Heart right ventricle (tissue), 16 donors: ENCODE results near the gene PAK6. TPM values are rescaled to one million over a fixed set of nuclear protein-coding genes. Genes with fewer than 3 reads are reported as not detected.

Source experiments
- ATAC-seq, 8 donors: fragments of 200-7000 bp; cut with Tn5 transposase; one replicate each; pipeline ENCODE4 v1.9.1; 2020; ENCODE audit warnings: mild to moderate bottlenecking in 8 of 8, moderate library complexity in 8 of 8, moderate number of reproducible peaks in 1 of 8
- DNase-seq, 2 donors: peaks; one replicate each; pipeline ENCODE4 v3.0.0-alpha.2; 2020
- H3K27ac ChIP-seq, 10 donors: fragments of 200-600 bp; sonication (generic) in 2 of 10; one replicate each; pipeline versions ENCODE4 v1.5.0 to v1.8.0; 2020 to 2022; ENCODE audit warnings: mild to moderate bottlenecking in 3 of 10
- H3K27me3 ChIP-seq, 7 donors: fragments of 200-600 bp; one replicate each; pipeline ENCODE4 v1.8.0; 2021 to 2022; ENCODE audit warnings: mild to moderate bottlenecking in 2 of 7
- H3K36me3 ChIP-seq, 9 donors: fragments of 200-600 bp; sonication (generic) in 1 of 9; one replicate each; pipeline versions ENCODE4 v1.5.0 to v1.8.0; 2020 to 2022; ENCODE audit warnings: mild to moderate bottlenecking in 2 of 9
- H3K4me1 ChIP-seq, 9 donors: fragments of 200-600 bp; sonication (generic) in 1 of 9; one replicate each; pipeline versions ENCODE4 v1.5.0 to v1.8.0; 2020 to 2022; ENCODE audit warnings: mild to moderate bottlenecking in 4 of 9
- H3K4me3 ChIP-seq, 10 donors: fragments of 200-600 bp; sonication (generic) in 2 of 10; one replicate each; pipeline versions ENCODE4 v1.5.0 to v1.8.0; 2020 to 2022; ENCODE audit warnings: mild to moderate bottlenecking in 7 of 10, moderate library complexity in 2 of 10
- H3K9me3 ChIP-seq, 11 donors: fragments of 200-600 bp in 10 of 11; sonication (generic) in 2 of 11; one replicate each; pipeline versions ENCODE4 v1.5.0 to v1.8.0; 2013 to 2022; ENCODE audit warnings: mild to moderate bottlenecking in 2 of 11, control low read depth in 1 of 11, moderate library complexity in 1 of 11
- CTCF ChIP-seq, 9 donors: fragments of 200-600 bp; sonication (generic) in 2 of 9; IDR thresholded peaks; one replicate each; pipeline versions ENCODE4 v1.5.0 to v1.8.0; 2021 to 2022; ENCODE audit warnings: antibody characterized with exemption in 9 of 9, mild to moderate bottlenecking in 5 of 9, moderate library complexity in 1 of 9
- WGBS, 2 donors: extraction: QIAGEN DNeasy Blood & Tissue Kit; methylation state at CpG; one replicate each; pipeline ENCODE4 v1.1.7; 2013; ENCODE audit warnings: inconsistent platforms in 1 of 2; 5-methylcytosine and 5-hydroxymethylcytosine counted together
- intact Hi-C, 10 donors: fragments of 100-400 bp; cut with DNase I; formaldehyde crosslinking; loops; one replicate each; pipeline versions ENCODE4 v1.11.1 to v1.14.2; 2022
- polyA plus RNA-seq, 2 donors: library from polyadenylated mRNA; stranded (reverse); fragments of 200-250 nt; gene quantifications; one replicate each; pipeline ENCODE4 v1.2.3, GENCODE V29; 2013
- total RNA-seq, 10 donors: library from RNA; stranded (reverse); fragmentation: NEBNext Ultra II Directional in 3 of 10; extraction: Animal tissue kit (Norgen Biotek cat#: 25700) in 3 of 10; gene quantifications; one replicate each; pipeline versions ENCODE4 v1.2.1 to v1.2.4, GENCODE V29; 2021 to 2023
- donor health status: Arrhythmogenic right ventricular cardiomyopathy.
- donor health status: ischemic (EF 13 %, LVEDD 7.1; RV severe dilation, severe dysfunction).
- donor health status: healthy with polysubstance abuse.
- donor health status: DM: no; HTN: yes; CAD: no.
- donor health status: DM: no; HTN: no; CAD: no.
- donor health status: ischemic (EF 25% LVEDD 6.9; RV normal size, moderate dysfunction).
- donor health status: ischemic (EF 25% LVEDD 5.7; RV mildly dilated, moderate dysfunction).
- donor health status: healthy.
- donor health status: DM: yes; HTN: yes; CAD: no.
- donor health status: Ischemic cardiomyopathy.
- donor health status: ischemic (EF 35%, LVEDD 5.7; RV mildly dilated, moderate dysfunction).
- donor health status: nonischemic (EF 11% LVEDD 7.7; RV severe dilation, severe dysfunction).
- donor health status: DM: yes; HTN: yes; CAD: no.
- donor health status: PGD.
- donor health status: ischemic (EF 29% LVEDD 5.4; RV normal size, mild dysfunction).
- donor health status: nonischemic (EF 23%, LVEDD 6.1; RV moderate dilation, normal function).

The PAK6 gene
- total and polyA plus RNA-seq, 12 donors = 0.48 to 14.1 (median 7.4) TPM

GRCh38 chr15:40242213-40242599 is 3.3 kb downstream of the PAK6 start:
- no peak for TF ChIP-seq CTCF (IDR thresholded peaks at IDR 0.05)
- H3K9me3 ChIP-seq = no peaks in the 10 kb centered on the region
- intact Hi-C loops = no loop called here
- no peak overlapping the region for H3K27ac ChIP-seq
- peaks cover 0 to 24% (median 13%) of the 10 kb centered on the region in 7 donors for H3K27me3 ChIP-seq
- 95% methylated on average over 10 of the region's 10 CpGs for WGBS, 2 donors
- DNase-seq (no peak), ATAC-seq (no peak)
- peaks cover 0 to 12% (median 0%) of the 10 kb centered on the region in 9 donors for H3K4me1 ChIP-seq
- H3K36me3 ChIP-seq = no peaks in the 10 kb centered on the region
- no peak overlapping the region for H3K4me3 ChIP-seq

DNA sequence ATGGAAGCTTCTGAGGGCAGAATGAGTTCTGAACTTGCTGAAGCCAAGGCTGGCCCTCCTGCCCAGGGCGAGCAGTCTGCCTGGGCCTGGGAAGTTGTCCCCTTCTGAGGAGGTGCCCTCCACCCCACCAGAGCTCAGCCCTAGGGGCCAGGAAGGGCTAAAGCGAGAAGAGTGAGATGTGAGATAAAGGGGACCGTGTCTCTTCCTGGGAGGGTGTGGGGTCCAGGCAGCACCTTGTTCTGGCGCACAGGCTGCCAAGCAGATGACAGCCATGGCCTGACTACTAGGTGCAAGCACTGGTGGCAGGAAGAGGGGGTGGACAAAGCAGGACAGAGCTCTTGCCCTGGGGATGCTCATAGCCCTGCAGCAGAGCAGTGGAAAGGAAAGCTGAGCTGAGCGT is 3.7 kb downstream of the PAK6 start:
- H3K27ac ChIP-seq = no peak overlapping the region
- ATAC-seq (no peak), DNase-seq (no peak)
- no peak for TF ChIP-seq CTCF (IDR thresholded peaks at IDR 0.05)
- intact Hi-C loops = no loop called here
- no peaks in the 10 kb centered on the region for H3K36me3 ChIP-seq
- H3K9me3 ChIP-seq = no peaks in the 10 kb centered on the region
- 92 to 93% methylated on average over 5 of the region's 5 CpGs for WGBS, 2 donors
- peaks cover 0 to 23% (median 13%) of the 10 kb centered on the region in 7 donors for H3K27me3 ChIP-seq
- H3K4me3 ChIP-seq = no peak overlapping the region
- H3K4me1 ChIP-seq = peaks cover 0 to 12% (median 0%) of the 10 kb centered on the region in 9 donors

DNA sequence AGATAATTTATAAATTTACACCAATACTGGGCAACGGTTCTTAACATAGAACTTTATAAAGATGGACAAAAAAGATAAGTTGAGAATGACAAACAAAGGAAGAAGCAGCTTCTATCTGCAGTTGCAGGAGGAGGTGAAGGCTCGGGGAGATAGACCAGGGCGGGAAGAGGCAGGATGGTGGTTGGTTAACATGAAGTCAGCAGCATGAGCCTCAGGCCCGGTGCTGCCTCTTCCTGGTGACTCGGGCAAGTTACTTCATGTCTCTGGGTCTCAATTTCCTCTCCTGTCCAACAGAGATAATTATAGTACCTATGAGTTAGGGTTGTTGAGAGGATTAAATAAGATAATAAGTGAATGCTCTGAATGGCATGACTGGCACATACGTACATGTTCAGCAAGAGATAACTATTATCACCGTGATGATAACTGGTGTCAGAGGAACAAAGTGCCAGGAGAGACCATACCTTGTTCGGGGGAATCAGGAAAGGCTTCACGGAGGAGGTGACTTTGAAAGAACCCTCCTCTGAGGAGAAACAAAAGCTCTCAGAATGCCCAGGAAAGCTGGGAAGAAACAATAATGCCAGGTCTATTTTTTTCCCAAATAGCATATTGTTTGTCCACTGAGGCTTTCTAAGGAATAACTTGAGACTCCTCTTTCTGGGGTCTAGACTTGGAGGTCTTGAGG is 4.4 kb downstream of the PAK6 start:
- Histone ChIP-seq H3K27me3 (peaks cover 0 to 18% (median 13%) of the 10 kb centered on the region in 7 donors), H3K36me3 (no peaks in the 10 kb centered on the region), H3K27ac (no peak overlapping the region), H3K4me3 (no peak overlapping the region), H3K4me1 (peaks cover 0 to 12% (median 0%) of the 10 kb centered on the region in 9 donors), H3K9me3 (no peaks in the 10 kb centered on the region)
- intact Hi-C loops = no loop called here
- no peak for TF ChIP-seq CTCF (IDR thresholded peaks at IDR 0.05)
- no peak for ATAC-seq
- no peak for DNase-seq
- WGBS, 2 donors = 73 to 78% methylated on average over 9 of the region's 9 CpGs

- WGBS, 2 donors = 74 to 75% methylated on average over 5 of the region's 5 CpGs
- Histone ChIP-seq H3K9me3 (no peaks in the 10 kb centered on the region), H3K27ac (no peak overlapping the region), H3K27me3 (peaks cover 0 to 7% (median under 1%) of the 10 kb centered on the region in 7 donors), H3K36me3 (no peaks in the 10 kb centered on the region), H3K4me1 (peaks cover 0 to 7% (median 0%) of the 10 kb centered on the region in 9 donors), H3K4me3 (no peak overlapping the region)
- ATAC-seq = no peak
- intact Hi-C loops = no loop called here
- TF ChIP-seq CTCF (IDR thresholded peaks at IDR 0.05) = no peak
- no peak for DNase-seq
Observed at GRCh38 chr15:40244961-40245523, 6.2 kb downstream of the PAK6 start.
